Caco-2 (cell line): ENCODE measurements around the gene ADAMTS13. TPM values are rescaled to one million over a fixed set of nuclear protein-coding genes. Genes with fewer than 3 reads are reported as not detected.
A peak's percentile ranks its signal among the peaks of the same experiment; 100 is the strongest.

Experiments
- BruUV-seq: library from RNA; stranded (reverse); fragments of 400-500 nt; replicated peaks from 2 replicates; lab custom pipeline; 2021; lab: Mats Ljungman, UMichigan
- CTCF ChIA-PET: fragments of 300-600 bp; sonication (Branson Sonifier 250); formaldehyde crosslinking; loops from one replicate; lab custom pipeline; 2022; ENCODE audit warnings: antibody characterized with exemption; lab: Charles Lee
- POLR2A ChIA-PET: fragments of 300-600 bp; sonication (Branson Sonifier 250); formaldehyde crosslinking; loops from one replicate; lab custom pipeline; 2022; ENCODE audit warnings: antibody characterized with exemption; lab: Charles Lee
- DNase-seq, 2 experiments: peaks; one replicate each; pipeline versions ENCODE4 v3.0.0 to v3.0.0-alpha.2; 2020 to 2022
- H3K27me3 ChIP-seq: replicated peaks from 2 replicates; pipeline ENCODE4 v1.6.0; 2011; ENCODE audit warnings: low read length; ENCODE audit not compliant: control insufficient read depth, insufficient read depth
- H3K36me3 ChIP-seq: 2 replicates; pipeline ENCODE4 v1.5.1; 2011; ENCODE audit warnings: low read length; ENCODE audit not compliant: control insufficient read depth, insufficient read depth
- H3K4me1 ChIP-seq: fragments of 250-450 bp; sonication (Bioruptor Pico); 2 replicates; pipeline ENCODE4 v1.5.1; 2020; ENCODE audit warnings: mild to moderate bottlenecking
- H3K4me3 ChIP-seq: 2 replicates; pipeline ENCODE4 v1.5.1; 2011; ENCODE audit warnings: low read depth, mild to moderate bottlenecking, control low read depth, low read length
- H3K9me3 ChIP-seq: fragments of 250-450 bp; sonication (Bioruptor Pico); 2 replicates; pipeline ENCODE4 v1.5.1; 2020; ENCODE audit warnings: mild to moderate bottlenecking, moderate library complexity
- H3K27ac Mint-ChIP-seq: one replicate; pipeline ENCODE4 v1.8.0; 2022; ENCODE audit warnings: mixed read lengths; ENCODE audit not compliant: unreplicated experiment
- H3K27me3 Mint-ChIP-seq: one replicate; pipeline ENCODE4 v1.8.0; 2022; ENCODE audit warnings: mixed read lengths; ENCODE audit not compliant: insufficient read depth, unreplicated experiment
- H3K36me3 Mint-ChIP-seq: one replicate; pipeline ENCODE4 v1.8.0; 2022; ENCODE audit warnings: mild to moderate bottlenecking, mixed read lengths; ENCODE audit not compliant: insufficient read depth, unreplicated experiment
- H3K4me1 Mint-ChIP-seq: one replicate; pipeline ENCODE4 v1.8.0; 2022; ENCODE audit warnings: low read depth, mixed read lengths; ENCODE audit not compliant: unreplicated experiment
- H3K4me3 Mint-ChIP-seq: one replicate; pipeline ENCODE4 v1.8.0; 2022; ENCODE audit warnings: mild to moderate bottlenecking, moderate library complexity, mixed read lengths; ENCODE audit not compliant: unreplicated experiment
- H3K9me3 Mint-ChIP-seq: one replicate; pipeline ENCODE4 v1.8.0; 2022; ENCODE audit warnings: mixed read lengths; ENCODE audit not compliant: unreplicated experiment
- CTCF ChIP-seq, 2 experiments: fragments of 200-600 bp in 1 of 2; IDR thresholded peaks; 1 replicate in 1 of 2; 2 replicates in 1 of 2; pipeline versions ENCODE4 v1.5.1 to v1.8.0; 2011 to 2022; ENCODE audit warnings: antibody characterized with exemption in 1 of 2, control low read depth in 1 of 2, inconsistent platforms in 1 of 2, low read depth in 1 of 2, low read length in 1 of 2, mild to moderate bottlenecking in 1 of 2, moderate library complexity in 1 of 2; ENCODE audit not compliant: insufficient read depth in 1 of 2, severe bottlenecking in 1 of 2, unreplicated experiment in 1 of 2
- intact Hi-C: fragments of 100-400 bp; cut with micrococcal nuclease; formaldehyde crosslinking; loops from one replicate; pipeline ENCODE4 v1.10.0; 2022; ENCODE audit not compliant: unreplicated experiment
- total RNA-seq: library from RNA; stranded (reverse); gene quantifications from 2 replicates; pipeline ENCODE4 v1.2.3, GENCODE V29; 2022

The ADAMTS13 gene
- total RNA-seq, 1 experiment from 2014 or later = 6.2 TPM

GRCh38 chr9:133394687-133395271 lies 27.4 kb upstream of the ADAMTS13 start:
- intact Hi-C loops = loop anchor here (2.0 kb wide), 1 partner anchor 38 kb away; the partner anchor contains the start of genes SURF1 and SURF2
- Histone ChIP-seq H3K27me3 (no peaks in the 10 kb centered on the region), H3K9me3 (no peaks in the 10 kb centered on the region), H3K4me1 (peaks cover 17% of the 10 kb centered on the region), H3K36me3 (no peaks in the 10 kb centered on the region), H3K4me3 (no peak overlapping the region)
- H3K9me3 Mint-ChIP-seq = no peaks in the 10 kb centered on the region
- POLR2A ChIA-PET = interaction anchor here (0.6 kb wide), 2 partner anchors 27 to 325 kb away, joined by 3 read pairs; no protein-coding TSS in a partner anchor
- H3K36me3 Mint-ChIP-seq = no peaks in the 10 kb centered on the region
- H3K27me3 Mint-ChIP-seq = no peaks in the 10 kb centered on the region
- BruUV-seq = no TSS peak
- peaks cover 2% of the 10 kb centered on the region for H3K4me1 Mint-ChIP-seq
- H3K27ac Mint-ChIP-seq = no peak overlapping the region
- CTCF ChIA-PET = interaction anchor here (0.9 kb wide), 1 partner anchor 19 kb away, joined by 3 read pairs; the partner anchor contains the start of gene STKLD1
- no peak overlapping the region for H3K4me3 Mint-ChIP-seq
- DNase-seq = no peak
- peak in 1 of 2 experiments; percentile 12 for TF ChIP-seq CTCF (IDR thresholded peaks at IDR 0.05; ENCODE audit: insufficient read depth in 1 of 2, low read depth in 1 of 2, low read length in 1 of 2, severe bottlenecking in 1 of 2, unreplicated experiment in 1 of 2)

GRCh38 chr9:133396952-133397351 lies 25.2 kb upstream of the ADAMTS13 start:
- Histone ChIP-seq H3K36me3 (no peaks in the 10 kb centered on the region), H3K4me3 (no peak overlapping the region), H3K27me3 (no peaks in the 10 kb centered on the region), H3K9me3 (no peaks in the 10 kb centered on the region), H3K4me1 (peaks cover 4% of the 10 kb centered on the region; the same call in 1 of the 2 replicates)
- no peak overlapping the region for H3K4me3 Mint-ChIP-seq
- POLR2A ChIA-PET = no interaction called here
- no peaks in the 10 kb centered on the region for H3K27me3 Mint-ChIP-seq
- no peaks in the 10 kb centered on the region for H3K9me3 Mint-ChIP-seq
- DNase-seq = peak in 1 of 2 experiments; percentile 51
- H3K4me1 Mint-ChIP-seq = no peaks in the 10 kb centered on the region
- peak in 1 of 2 experiments; percentile 37 for TF ChIP-seq CTCF (IDR thresholded peaks at IDR 0.05; ENCODE audit: insufficient read depth in 1 of 2, low read depth in 1 of 2, low read length in 1 of 2, severe bottlenecking in 1 of 2, unreplicated experiment in 1 of 2)
- CTCF ChIA-PET = interaction anchor here (1.0 to 1.4 kb wide), 2 partner anchors 19 to 63 kb away, joined by 3 to 5 read pairs; partner anchors contain the start of gene CACFD1
- intact Hi-C loops = no loop called here
- H3K27ac Mint-ChIP-seq = no peak overlapping the region
- BruUV-seq = no TSS peak
- H3K36me3 Mint-ChIP-seq = peaks cover 2% of the 10 kb centered on the region

GRCh38 chr9:133397370-133397769 lies 24.8 kb upstream of the ADAMTS13 start:
- no peak overlapping the region for H3K27ac Mint-ChIP-seq
- BruUV-seq = no TSS peak

More at GRCh38 chr9:133397370-133397769, 24.8 kb upstream of the ADAMTS13 start:
- ChIA-PET POLR2A (no interaction called here), CTCF (interaction anchor here (1.0 to 1.4 kb wide), 2 partner anchors 19 to 63 kb away, joined by 3 to 5 read pairs; partner anchors contain the start of gene CACFD1)
- intact Hi-C loops = no loop called here
- Mint-ChIP-seq H3K27me3 (no peaks in the 10 kb centered on the region), H3K9me3 (no peaks in the 10 kb centered on the region), H3K4me3 (no peak overlapping the region), H3K4me1 (no peaks in the 10 kb centered on the region), H3K36me3 (peaks cover 5% of the 10 kb centered on the region)
- no peak overlapping the region for H3K4me3 ChIP-seq
- H3K27me3 ChIP-seq = no peaks in the 10 kb centered on the region
- H3K9me3 ChIP-seq = no peaks in the 10 kb centered on the region
- no peaks in the 10 kb centered on the region; the same call in 1 of the 2 replicates for H3K4me1 ChIP-seq
- DNase-seq = no peak
- TF ChIP-seq CTCF (IDR thresholded peaks at IDR 0.05; ENCODE audit: insufficient read depth in 1 of 2, low read depth in 1 of 2, low read length in 1 of 2, severe bottlenecking in 1 of 2, unreplicated experiment in 1 of 2) = no peak
- H3K36me3 ChIP-seq = no peaks in the 10 kb centered on the region
